DND-41 (cell line): ENCODE measurements around the gene LRRC75B.

Experiments
- CTCF ChIP-seq: IDR thresholded peaks from 2 replicates; pipeline ENCODE4 v1.5.1; 2012; ENCODE audit warnings: borderline replicate concordance, low read length, moderate library complexity, mild to moderate bottlenecking; ENCODE audit not compliant: poor library complexity, severe bottlenecking; ENCODE audit errors: extremely low read depth
- EZH2 ChIP-seq: IDR thresholded peaks from 3 replicates; pipeline ENCODE4 v1.6.1; 2012; ENCODE audit warnings: borderline replicate concordance, low read depth, mild to moderate bottlenecking, moderate library complexity, low read length, inconsistent platforms; ENCODE audit not compliant: severe bottlenecking

- no peak for TF ChIP-seq CTCF
- TF ChIP-seq EZH2 = no peak
Observed at GRCh38 chr22:24588381-24588756, 4.5 kb downstream of the LRRC75B start.
